Measurements from ENCODE around the gene SPINDOC.

- TF ChIP-seq TAF1 (conservative IDR thresholded peaks at IDR 0.05): no peak
- TF ChIP-seq CTCF (IDR thresholded peaks at IDR 0.05; ENCODE audit: low read depth, low read length, missing input control): no peak
Observed at GRCh38 chr11:63817758-63818498, 4.7 kb downstream of the SPINDOC start.

All from liver (tissue), 3 donors.